ENCODE data around the gene TNFRSF25. TPM values are rescaled to one million over a fixed set of nuclear protein-coding genes. Genes with fewer than 3 reads are reported as not detected.

Gene TNFRSF25
- total and polyA plus RNA-seq, 9 of the 15 experiments (the other 6 are each of a cell fraction or from before 2014, with no cell fraction given): 0.24 to 0.49 TPM; not detected in 7

- no peak for TF ChIP-seq CUX1 (CRISPR knock-in tag; IDR thresholded peaks at IDR 0.05)
- TF ChIP-seq, protein P1, sequence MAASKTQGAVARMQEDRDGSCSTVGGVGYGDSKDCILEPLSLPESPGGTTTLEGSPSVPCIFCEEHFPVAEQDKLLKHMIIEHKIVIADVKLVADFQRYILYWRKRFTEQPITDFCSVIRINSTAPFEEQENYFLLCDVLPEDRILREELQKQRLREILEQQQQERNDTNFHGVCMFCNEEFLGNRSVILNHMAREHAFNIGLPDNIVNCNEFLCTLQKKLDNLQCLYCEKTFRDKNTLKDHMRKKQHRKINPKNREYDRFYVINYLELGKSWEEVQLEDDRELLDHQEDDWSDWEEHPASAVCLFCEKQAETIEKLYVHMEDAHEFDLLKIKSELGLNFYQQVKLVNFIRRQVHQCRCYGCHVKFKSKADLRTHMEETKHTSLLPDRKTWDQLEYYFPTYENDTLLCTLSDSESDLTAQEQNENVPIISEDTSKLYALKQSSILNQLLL (CRISPR knock-in tag; IDR thresholded peaks at IDR 0.05; ENCODE audit: borderline replicate concordance): no peak
- TF ChIP-seq ATF1 (CRISPR knock-in tag; IDR thresholded peaks at IDR 0.05): no peak
- TF ChIP-seq ATF1 (tag; IDR thresholded peaks at IDR 0.05): no peak
- TF ChIP-seq SNIP1 (IDR thresholded peaks at IDR 0.05; ENCODE audit: low read depth): no peak
- no peak for TF ChIP-seq HLTF (IDR thresholded peaks at IDR 0.05)
- no peak for TF ChIP-seq ZNF444 (CRISPR knock-in tag; IDR thresholded peaks at IDR 0.05)
- peak; percentile 89 for TF ChIP-seq BCOR (IDR thresholded peaks at IDR 0.05)
- no peak for TF ChIP-seq ZBTB17 (CRISPR knock-in tag; IDR thresholded peaks at IDR 0.05)
- no peak for TF ChIP-seq NR2C2 (CRISPR knock-in tag; IDR thresholded peaks at IDR 0.05)
- no peak for TF ChIP-seq NR2C2 (tag; IDR thresholded peaks at IDR 0.05)
- TF ChIP-seq DPF2 (IDR thresholded peaks at IDR 0.05): no peak
- TF ChIP-seq ESRRA (IDR thresholded peaks at IDR 0.05; ENCODE audit: borderline replicate concordance, low read depth): no peak
- no peak for TF ChIP-seq CCAR2 (IDR thresholded peaks at IDR 0.05; ENCODE audit: low read depth, low read length)
- no peak for TF ChIP-seq NFXL1 (CRISPR knock-in tag; IDR thresholded peaks at IDR 0.05)
- TF ChIP-seq SRSF1 (IDR thresholded peaks at IDR 0.05; ENCODE audit: low read depth, low read length): no peak
- TF ChIP-seq ZBTB33 (CRISPR knock-in tag; IDR thresholded peaks at IDR 0.05): no peak
Observed at GRCh38 chr1:6494627-6495026, 28.7 kb upstream of the TNFRSF25 start (continued).
